GM12801 (cell line): ENCODE results near the gene GABRA4.

Experiments
- TF ChIP-seq, protein P1 (sequence below): IDR thresholded peaks from one replicate; pipeline ENCODE4 v1.5.1; 2011; ENCODE audit warnings: control low read depth; ENCODE audit not compliant: insufficient read length; ENCODE audit errors: extremely low read depth

Gene GABRA4

DNA sequence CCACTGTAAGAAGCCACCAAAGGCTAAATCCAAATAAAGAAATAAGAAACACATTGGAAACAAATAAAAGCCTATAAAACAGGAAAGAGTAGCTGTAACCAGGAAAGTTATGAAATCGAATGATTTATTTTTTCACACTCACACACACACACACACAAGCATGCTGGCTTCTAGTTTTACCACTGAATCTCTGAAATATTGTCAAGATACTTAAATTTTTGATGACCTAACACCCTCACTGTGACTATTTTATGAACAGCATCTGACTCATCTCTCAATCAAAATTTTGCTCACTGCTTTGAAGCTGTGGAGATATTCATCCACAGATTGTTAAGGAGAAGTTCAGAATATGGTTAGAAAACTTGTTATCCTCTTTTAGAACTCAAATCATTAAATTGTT is 24.1 kb upstream of the GABRA4 start:
- TF ChIP-seq, protein P1, sequence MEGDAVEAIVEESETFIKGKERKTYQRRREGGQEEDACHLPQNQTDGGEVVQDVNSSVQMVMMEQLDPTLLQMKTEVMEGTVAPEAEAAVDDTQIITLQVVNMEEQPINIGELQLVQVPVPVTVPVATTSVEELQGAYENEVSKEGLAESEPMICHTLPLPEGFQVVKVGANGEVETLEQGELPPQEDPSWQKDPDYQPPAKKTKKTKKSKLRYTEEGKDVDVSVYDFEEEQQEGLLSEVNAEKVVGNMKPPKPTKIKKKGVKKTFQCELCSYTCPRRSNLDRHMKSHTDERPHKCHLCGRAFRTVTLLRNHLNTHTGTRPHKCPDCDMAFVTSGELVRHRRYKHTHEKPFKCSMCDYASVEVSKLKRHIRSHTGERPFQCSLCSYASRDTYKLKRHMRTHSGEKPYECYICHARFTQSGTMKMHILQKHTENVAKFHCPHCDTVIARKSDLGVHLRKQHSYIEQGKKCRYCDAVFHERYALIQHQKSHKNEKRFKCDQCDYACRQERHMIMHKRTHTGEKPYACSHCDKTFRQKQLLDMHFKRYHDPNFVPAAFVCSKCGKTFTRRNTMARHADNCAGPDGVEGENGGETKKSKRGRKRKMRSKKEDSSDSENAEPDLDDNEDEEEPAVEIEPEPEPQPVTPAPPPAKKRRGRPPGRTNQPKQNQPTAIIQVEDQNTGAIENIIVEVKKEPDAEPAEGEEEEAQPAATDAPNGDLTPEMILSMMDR: no peak

DNA sequence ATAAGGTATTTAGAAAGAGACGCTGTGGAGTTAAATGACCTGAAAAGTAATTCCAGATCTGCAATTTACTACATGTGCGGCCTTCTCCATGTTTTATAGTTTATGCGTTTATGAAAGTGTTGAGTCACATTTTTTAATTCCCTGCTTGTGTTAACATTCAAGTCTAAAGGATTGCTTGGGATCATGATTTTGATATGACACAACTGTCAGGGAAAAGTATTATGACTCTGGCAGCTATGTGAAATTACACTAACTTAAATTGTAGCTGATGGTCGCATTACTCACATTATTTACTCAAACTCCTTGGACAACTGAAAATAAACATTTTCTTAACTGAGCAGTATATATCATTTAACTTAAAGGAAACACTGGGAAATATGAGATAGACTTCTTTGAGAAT is 23.7 kb upstream of the GABRA4 start:
- TF ChIP-seq, protein P1: no peak

DNA sequence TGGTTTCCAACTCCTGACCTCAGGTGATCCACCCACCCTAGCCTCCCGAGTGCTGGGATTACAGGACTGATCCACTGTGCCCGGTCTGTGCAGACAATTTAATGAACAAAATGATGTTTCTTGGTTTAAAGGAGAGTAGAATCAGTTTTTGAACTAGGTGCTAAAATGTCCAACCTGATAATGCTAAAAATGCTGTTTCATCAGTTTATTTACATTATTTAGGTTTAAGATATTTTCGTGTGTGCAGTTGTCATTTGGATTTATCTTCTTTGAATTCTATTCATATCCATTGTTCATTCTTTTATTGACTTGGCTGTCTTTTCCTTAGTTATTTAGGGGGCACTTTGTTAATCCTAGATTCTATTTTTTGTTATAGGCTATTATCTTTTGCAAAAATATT is 20.0 kb upstream of the GABRA4 start:
- TF ChIP-seq, protein P1: no peak

DNA sequence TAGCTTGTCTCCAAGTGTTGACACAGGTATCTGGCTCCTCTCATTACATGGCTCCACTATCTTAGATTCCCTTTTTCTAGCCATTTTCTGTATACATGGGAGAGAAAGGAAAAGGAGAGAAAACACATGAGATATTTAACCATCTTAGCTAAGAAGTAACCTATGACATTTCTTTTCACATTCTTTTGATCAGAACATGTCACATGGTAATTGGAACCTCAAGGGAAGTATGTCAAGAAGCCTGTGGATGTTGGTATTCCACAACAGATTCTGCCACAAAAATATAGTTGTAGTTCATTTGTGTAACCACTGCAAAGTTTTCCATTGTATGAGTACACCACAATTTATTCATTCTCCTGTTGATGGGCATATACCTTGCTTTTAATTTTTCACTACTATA is 19.3 kb upstream of the GABRA4 start:
- TF ChIP-seq, protein P1: no peak

- TF ChIP-seq, protein P1: no peak
Measured at GRCh38 chr4:47010912-47011446, 17.6 kb upstream of the GABRA4 start.

GRCh38 chr4:47010347-47010911 is 17.0 kb upstream of the GABRA4 start:
- TF ChIP-seq, protein P1: no peak

DNA sequence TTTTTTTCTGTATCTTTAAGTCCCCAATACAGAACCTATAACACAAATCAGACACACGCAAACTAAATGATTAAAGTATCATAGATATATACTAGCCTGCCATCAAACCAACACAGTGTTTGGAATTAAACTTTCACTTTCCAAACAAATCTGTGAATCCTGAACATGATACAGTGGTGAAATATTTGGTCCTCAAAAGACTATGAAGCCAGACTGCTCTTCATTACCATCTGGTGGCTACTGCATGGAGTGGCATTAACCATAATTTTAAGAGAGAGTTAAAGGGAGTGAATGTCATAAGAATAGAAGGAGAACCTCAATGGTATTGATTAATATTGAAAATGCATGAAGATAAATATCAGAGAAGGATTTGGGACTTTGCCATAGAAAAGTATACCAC is 9.2 kb upstream of the GABRA4 start:
- TF ChIP-seq, protein P1: no peak
